CD14-positive monocyte (primary cell): ENCODE data around the gene HSBP1L1. TPM values are rescaled to one million over a fixed set of nuclear protein-coding genes. Genes with fewer than 3 reads are reported as not detected.

Experiments
- DNase-seq, 3 donors: peaks; one replicate each; pipeline ENCODE4 v3.0.0-alpha.2; 2011 to 2022
- H2AFZ ChIP-seq: 2 replicates; pipeline ENCODE4 v1.6.0; 2012; ENCODE audit warnings: mild to moderate bottlenecking, low read depth, low read length, inconsistent platforms; ENCODE audit not compliant: insufficient read depth, poor library complexity, severe bottlenecking
- H3K27ac ChIP-seq, 2 donors: 1 replicate in 1 of 2; 2 replicates in 1 of 2; pipeline ENCODE4 v1.5.1; 2012 to 2013; ENCODE audit warnings: low read length in 2 of 2, control low read depth in 1 of 2, inconsistent platforms in 1 of 2, low read depth in 1 of 2, mild to moderate bottlenecking in 1 of 2
- H3K27me3 ChIP-seq, 2 donors: one replicate each; pipeline versions ENCODE4 v1.6.0 to v1.6.1; 2011 to 2013; ENCODE audit warnings: low read length in 2 of 2; ENCODE audit not compliant: control insufficient read depth in 2 of 2, insufficient read depth in 2 of 2
- H3K36me3 ChIP-seq, 2 donors: replicated peaks in 1 of 2; 1 replicate in 1 of 2; 2 replicates in 1 of 2; pipeline versions ENCODE4 v1.5.1 to v1.6.1; 2012 to 2013; ENCODE audit warnings: low read length in 2 of 2, control low read depth in 1 of 2, inconsistent platforms in 1 of 2, mild to moderate bottlenecking in 1 of 2; ENCODE audit not compliant: insufficient read depth in 2 of 2, control insufficient read depth in 1 of 2
- H3K4me1 ChIP-seq, 2 donors: 1 replicate in 1 of 2; 2 replicates in 1 of 2; pipeline versions ENCODE4 v1.5.1 to v1.6.1; 2012 to 2013; ENCODE audit warnings: low read length in 2 of 2, control low read depth in 1 of 2, inconsistent platforms in 1 of 2, mild to moderate bottlenecking in 1 of 2, moderate library complexity in 1 of 2; ENCODE audit not compliant: insufficient read depth in 2 of 2, control insufficient read depth in 1 of 2
- H3K4me2 ChIP-seq: replicated peaks from 2 replicates; pipeline ENCODE3; 2012; ENCODE audit warnings: low read length, moderate library complexity, mild to moderate bottlenecking; ENCODE audit not compliant: poor library complexity, severe bottlenecking; ENCODE audit errors: extremely low read depth
- H3K4me3 ChIP-seq, 3 experiments: fragments of 200-600 bp in 1 of 3; sonication (generic) in 1 of 3; replicated peaks in 1 of 3; 1 replicate in 2 of 3; 2 replicates in 1 of 3; pipeline ENCODE4 v1.5.1; 2011 to 2013; ENCODE audit warnings: low read length in 3 of 3, mild to moderate bottlenecking in 3 of 3, control low read depth in 2 of 3, low read depth in 2 of 3, inconsistent platforms in 1 of 3, moderate library complexity in 1 of 3
- H3K79me2 ChIP-seq: 2 replicates; pipeline ENCODE4 v1.6.0; 2012; ENCODE audit warnings: mild to moderate bottlenecking, control low read depth, inconsistent platforms, low read length, moderate library complexity; ENCODE audit not compliant: insufficient read depth
- H3K9ac ChIP-seq: 2 replicates; pipeline ENCODE4 v1.6.0; 2017; ENCODE audit warnings: low read length, mild to moderate bottlenecking; ENCODE audit not compliant: insufficient read depth, poor library complexity, severe bottlenecking
- H3K9me3 ChIP-seq, 2 donors: replicated peaks in 1 of 2; 1 replicate in 1 of 2; 2 replicates in 1 of 2; pipeline versions ENCODE4 v1.5.1 to v1.6.1; 2012 to 2013; ENCODE audit warnings: low read length in 2 of 2, control low read depth in 1 of 2; ENCODE audit not compliant: control insufficient read depth in 1 of 2, insufficient read depth in 1 of 2
- H4K20me1 ChIP-seq: 2 replicates; pipeline ENCODE4 v1.6.0; 2012; ENCODE audit warnings: mild to moderate bottlenecking, low read length, control low read depth, moderate library complexity; ENCODE audit not compliant: insufficient read depth
- H3K27ac Mint-ChIP-seq, 7 donors: one replicate each; pipeline ENCODE4 v1.8.0; 2020; ENCODE audit warnings: mild to moderate bottlenecking in 7 of 7, mixed read lengths in 7 of 7, moderate library complexity in 6 of 7, inconsistent platforms in 2 of 7
- H3K27me3 Mint-ChIP-seq, 3 donors: one replicate each; pipeline ENCODE4 v1.8.0; 2021 to 2022; ENCODE audit warnings: low read depth in 3 of 3, mild to moderate bottlenecking in 3 of 3, mixed read lengths in 3 of 3, moderate library complexity in 3 of 3, inconsistent platforms in 1 of 3
- H3K36me3 Mint-ChIP-seq, 2 donors: one replicate each; pipeline ENCODE4 v1.8.0; 2020; ENCODE audit warnings: mixed read lengths in 2 of 2, inconsistent platforms in 1 of 2, mild to moderate bottlenecking in 1 of 2
- H3K4me1 Mint-ChIP-seq: one replicate; pipeline ENCODE4 v1.8.0; 2020; ENCODE audit warnings: mild to moderate bottlenecking, mixed read lengths
- H3K4me3 Mint-ChIP-seq, 2 donors: one replicate each; pipeline ENCODE4 v1.8.0; 2020; ENCODE audit warnings: mild to moderate bottlenecking in 2 of 2, mixed read lengths in 2 of 2, moderate library complexity in 1 of 2
- H3K9me3 Mint-ChIP-seq, 7 donors: one replicate each; pipeline ENCODE4 v1.8.0; 2020 to 2022; ENCODE audit warnings: mixed read lengths in 7 of 7, mild to moderate bottlenecking in 6 of 7, moderate library complexity in 6 of 7, inconsistent platforms in 2 of 7
- WGBS: methylation state at CpG from one replicate; pipeline ENCODE4 v1.1.5; 2013; ENCODE audit warnings: missing lambda C conversion rate; ENCODE audit not compliant: insufficient coverage; 5-methylcytosine and 5-hydroxymethylcytosine counted together
- intact Hi-C, 2 donors: fragments of 100-400 bp; cut with micrococcal nuclease; formaldehyde crosslinking; loops; one replicate each; pipeline versions ENCODE4 v1.15.0 to v1.15.1; 2023
- polyA plus RNA-seq, 3 donors: library from polyadenylated mRNA; depleted of rRNA in 1 of 3; unstranded in 2 of 3; stranded (reverse) in 1 of 3; fragments of 300-500 nt in 2 of 3; fragments of >200 nt in 1 of 3; fragmentation: Illumina TruSeq in 2 of 3; gene quantifications; 1 replicate in 2 of 3; 2 replicates in 1 of 3; pipeline ENCODE4 v1.2.3, GENCODE V29; 2012 to 2021
- TF ChIP-seq, protein P1 (sequence below): fragments of 200-600 bp; IDR thresholded peaks from one replicate; pipeline ENCODE4 v1.8.0; 2022; ENCODE audit warnings: antibody characterized with exemption, mild to moderate bottlenecking

Gene HSBP1L1
- polyA plus RNA-seq, 3 donors, result 2.5 to 13.2 (median 10.8) TPM

DNA sequence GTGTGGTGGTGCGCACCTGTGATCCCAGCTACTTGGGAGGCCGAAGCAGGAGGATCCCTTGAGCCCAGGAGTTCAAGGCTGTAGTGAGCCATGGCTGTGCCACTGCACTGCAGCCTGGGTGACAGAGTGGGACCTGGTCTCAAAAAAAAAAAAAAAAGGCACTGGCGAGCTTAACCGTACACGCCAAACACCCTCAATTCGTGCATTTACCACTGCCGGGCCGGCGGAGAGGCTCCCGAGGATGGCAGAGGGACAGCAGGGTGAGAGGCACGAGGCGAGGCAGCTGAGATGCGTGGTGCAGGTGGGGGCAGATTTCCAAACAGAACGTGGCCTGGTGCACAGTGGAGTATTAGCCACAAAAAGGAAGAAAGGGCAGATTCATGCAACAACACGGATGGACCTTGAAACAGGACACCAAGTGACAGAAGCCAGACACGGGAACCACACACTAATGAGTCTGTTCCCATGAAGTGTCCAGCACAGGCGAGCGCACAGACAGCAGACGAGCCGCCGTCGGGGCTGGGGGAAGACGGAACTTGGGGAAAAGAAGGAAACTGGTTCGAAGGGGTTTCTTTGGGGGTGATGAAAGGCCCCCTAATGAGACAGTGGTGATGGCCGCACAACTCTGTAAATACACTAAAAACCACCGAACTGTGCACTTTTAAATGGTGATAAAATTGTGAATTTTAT is 40.4 kb upstream of the HSBP1L1 start:
- peaks cover 42 to 58% (median 50%) of the 10 kb centered on the region in 7 donors for H3K9me3 Mint-ChIP-seq
- no peak for DNase-seq
- no peak overlapping the region for H3K4me2 ChIP-seq
- H2AFZ ChIP-seq, result no peak overlapping the region
- WGBS, result 94% methylated on average over 21 of the region's 26 CpGs
- H3K4me1 Mint-ChIP-seq, result no peaks in the 10 kb centered on the region
- no peak overlapping the region for H3K27ac Mint-ChIP-seq
- H3K36me3 ChIP-seq, result peaks cover 49 to 76% of the 10 kb centered on the region in 2 donors
- peaks cover 0 to 1% (median 0%) of the 10 kb centered on the region in 3 donors for H3K27me3 Mint-ChIP-seq
- H3K4me3 ChIP-seq, result no peak overlapping the region
- H3K9ac ChIP-seq, result no peak overlapping the region
- no peak overlapping the region for H3K4me3 Mint-ChIP-seq
- peaks cover 64 to 78% of the 10 kb centered on the region in 2 donors for H3K36me3 Mint-ChIP-seq
- H3K9me3 ChIP-seq, result peaks cover 40 to 64% of the 10 kb centered on the region in 2 donors
- no peak overlapping the region for H3K27ac ChIP-seq
- peaks cover 57% of the 10 kb centered on the region for H4K20me1 ChIP-seq
- H3K4me1 ChIP-seq, result no peaks in the 10 kb centered on the region
- intact Hi-C loops, result no loop called here
- no peaks in the 10 kb centered on the region for H3K27me3 ChIP-seq
- H3K79me2 ChIP-seq, result peaks cover 50% of the 10 kb centered on the region
- TF ChIP-seq, protein P1, sequence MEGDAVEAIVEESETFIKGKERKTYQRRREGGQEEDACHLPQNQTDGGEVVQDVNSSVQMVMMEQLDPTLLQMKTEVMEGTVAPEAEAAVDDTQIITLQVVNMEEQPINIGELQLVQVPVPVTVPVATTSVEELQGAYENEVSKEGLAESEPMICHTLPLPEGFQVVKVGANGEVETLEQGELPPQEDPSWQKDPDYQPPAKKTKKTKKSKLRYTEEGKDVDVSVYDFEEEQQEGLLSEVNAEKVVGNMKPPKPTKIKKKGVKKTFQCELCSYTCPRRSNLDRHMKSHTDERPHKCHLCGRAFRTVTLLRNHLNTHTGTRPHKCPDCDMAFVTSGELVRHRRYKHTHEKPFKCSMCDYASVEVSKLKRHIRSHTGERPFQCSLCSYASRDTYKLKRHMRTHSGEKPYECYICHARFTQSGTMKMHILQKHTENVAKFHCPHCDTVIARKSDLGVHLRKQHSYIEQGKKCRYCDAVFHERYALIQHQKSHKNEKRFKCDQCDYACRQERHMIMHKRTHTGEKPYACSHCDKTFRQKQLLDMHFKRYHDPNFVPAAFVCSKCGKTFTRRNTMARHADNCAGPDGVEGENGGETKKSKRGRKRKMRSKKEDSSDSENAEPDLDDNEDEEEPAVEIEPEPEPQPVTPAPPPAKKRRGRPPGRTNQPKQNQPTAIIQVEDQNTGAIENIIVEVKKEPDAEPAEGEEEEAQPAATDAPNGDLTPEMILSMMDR, result no peak

DNA sequence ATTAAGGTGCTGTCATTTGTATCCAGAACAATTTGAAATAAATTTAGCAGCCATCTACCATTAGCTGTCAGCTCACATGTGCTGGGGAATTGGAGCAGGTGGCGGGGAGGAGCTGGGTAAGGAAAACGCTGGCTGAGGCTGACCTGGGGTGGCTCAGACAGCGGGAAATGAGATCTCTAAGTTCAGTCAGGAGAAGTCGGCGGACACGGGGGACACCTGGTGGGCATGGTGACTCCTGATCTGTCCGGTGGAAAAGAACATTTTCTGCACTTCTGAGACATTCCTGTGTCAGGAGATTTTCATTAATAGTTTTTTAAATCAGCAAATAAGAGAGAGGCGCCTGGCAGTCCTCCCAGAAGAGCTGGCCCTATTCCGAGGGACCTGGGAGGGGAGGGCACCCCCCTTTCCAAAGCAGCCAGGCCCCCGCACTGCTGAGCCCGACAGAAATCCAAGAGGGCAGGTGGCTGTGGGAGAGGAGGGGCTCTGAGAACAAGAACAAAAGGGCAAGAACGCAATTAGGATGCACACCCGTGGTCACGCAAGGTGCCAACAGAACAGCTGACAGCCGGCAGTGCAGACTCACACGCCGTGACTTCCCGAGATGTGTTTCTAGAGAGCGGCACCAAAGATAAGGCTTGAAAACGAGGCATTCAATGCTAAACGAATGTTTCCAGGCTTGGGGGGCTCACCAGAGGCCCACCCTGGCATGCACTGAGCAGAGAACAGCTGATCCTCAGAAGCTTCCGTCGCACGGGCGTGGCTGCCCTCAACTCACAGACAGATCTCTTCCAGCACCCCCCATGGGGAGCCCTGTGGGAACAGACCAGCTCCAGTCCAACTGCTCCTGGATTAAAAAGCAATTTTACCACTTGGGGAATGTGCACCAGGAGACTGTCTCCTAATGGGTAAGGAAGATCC is 39.4 kb upstream of the HSBP1L1 start:
- H3K27ac ChIP-seq, result no peak overlapping the region
- H4K20me1 ChIP-seq, result peaks cover 65% of the 10 kb centered on the region
- DNase-seq, result no peak
- H3K4me1 ChIP-seq, result no peaks in the 10 kb centered on the region
- no peak overlapping the region for H3K4me2 ChIP-seq
- Mint-ChIP-seq H3K36me3 (peaks cover 71 to 85% of the 10 kb centered on the region in 2 donors), H3K27ac (peak overlapping the region in 2 of 7 donors; percentile 30 to 40), H3K27me3 (peaks cover 0 to 1% (median 0%) of the 10 kb centered on the region in 3 donors), H3K4me1 (no peaks in the 10 kb centered on the region), H3K4me3 (no peak overlapping the region), H3K9me3 (peaks cover 49 to 64% (median 58%) of the 10 kb centered on the region in 7 donors)
- intact Hi-C loops, result no loop called here
- WGBS, result 97% methylated on average over 19 of the region's 25 CpGs
- peaks cover 59% of the 10 kb centered on the region for H3K79me2 ChIP-seq
- no peak overlapping the region for H2AFZ ChIP-seq
- no peaks in the 10 kb centered on the region for H3K27me3 ChIP-seq
- H3K4me3 ChIP-seq, result no peak overlapping the region
- TF ChIP-seq, protein P1, result no peak
- H3K9me3 ChIP-seq, result peaks cover 47 to 68% of the 10 kb centered on the region in 2 donors
- no peak overlapping the region for H3K9ac ChIP-seq
- peaks cover 56 to 82% of the 10 kb centered on the region in 2 donors for H3K36me3 ChIP-seq
